Astrocyte (in vitro differentiated cells and primary cell): Measurements from ENCODE around the gene ZFAND6. TPM values are rescaled to one million over a fixed set of nuclear protein-coding genes. Genes with fewer than 3 reads are reported as not detected.

Experiments
- DNase-seq: peaks from one replicate; pipeline ENCODE4 v3.0.0-alpha.2; 2010; ENCODE audit warnings: low read depth
- FAIRE-seq: peaks from 2 replicates; lab custom pipeline; 2011; peaks lifted over from hg19 to GRCh38; lab: Jason Lieb, UNC
- H2AFZ ChIP-seq: 2 replicates; pipeline ENCODE4 v1.6.0; 2012; ENCODE audit warnings: low read depth, low read length, inconsistent platforms
- H3K27ac ChIP-seq: 2 replicates; pipeline ENCODE4 v1.5.1; 2011; ENCODE audit warnings: low read depth, low read length, inconsistent platforms
- H3K27me3 ChIP-seq: 2 replicates; pipeline ENCODE4 v1.6.0; 2011; ENCODE audit warnings: low read length, inconsistent platforms; ENCODE audit not compliant: insufficient read depth
- H3K36me3 ChIP-seq: 2 replicates; pipeline ENCODE4 v1.5.1; 2011; ENCODE audit warnings: low read length, inconsistent platforms; ENCODE audit not compliant: insufficient read depth
- H3K4me1 ChIP-seq: 2 replicates; pipeline ENCODE4 v1.5.1; 2011; ENCODE audit warnings: low read length, inconsistent platforms; ENCODE audit not compliant: insufficient read depth
- H3K4me2 ChIP-seq: 2 replicates; pipeline ENCODE4 v1.6.0; 2012; ENCODE audit warnings: low read length, inconsistent platforms
- H3K4me3 ChIP-seq: 2 replicates; pipeline ENCODE4 v1.5.1; 2011; ENCODE audit warnings: low read depth, mild to moderate bottlenecking, low read length, inconsistent platforms; ENCODE audit not compliant: insufficient read depth
- H3K79me2 ChIP-seq: 2 replicates; pipeline ENCODE4 v1.6.0; 2012; ENCODE audit warnings: mild to moderate bottlenecking, low read length, inconsistent platforms; ENCODE audit not compliant: insufficient read depth
- H3K9ac ChIP-seq: 2 replicates; pipeline ENCODE4 v1.6.0; 2012; ENCODE audit warnings: mild to moderate bottlenecking, low read length, inconsistent platforms
- H3K9me3 ChIP-seq: 2 replicates; pipeline ENCODE4 v1.5.1; 2012; ENCODE audit warnings: low read depth, mild to moderate bottlenecking, low read length, inconsistent platforms; ENCODE audit not compliant: insufficient read depth
- H4K20me1 ChIP-seq: 2 replicates; pipeline ENCODE4 v1.6.0; 2012; ENCODE audit warnings: low read length, inconsistent platforms; ENCODE audit not compliant: insufficient read depth
- H3K27ac Mint-ChIP-seq: one replicate; pipeline ENCODE4 v1.8.0; 2021; ENCODE audit warnings: mild to moderate bottlenecking, mixed read lengths; ENCODE audit not compliant: unreplicated experiment
- H3K27me3 Mint-ChIP-seq: one replicate; pipeline ENCODE4 v1.8.0; 2021; ENCODE audit warnings: low read depth, mixed read lengths; ENCODE audit not compliant: unreplicated experiment
- H3K36me3 Mint-ChIP-seq: one replicate; pipeline ENCODE4 v1.8.0; 2021; ENCODE audit warnings: low read depth, mixed read lengths; ENCODE audit not compliant: unreplicated experiment
- H3K4me1 Mint-ChIP-seq: one replicate; pipeline ENCODE4 v1.8.0; 2021; ENCODE audit warnings: low read depth, mixed read lengths; ENCODE audit not compliant: unreplicated experiment
- H3K4me3 Mint-ChIP-seq: one replicate; pipeline ENCODE4 v1.8.0; 2021; ENCODE audit warnings: mild to moderate bottlenecking, moderate library complexity, mixed read lengths; ENCODE audit not compliant: unreplicated experiment
- H3K9me3 Mint-ChIP-seq: one replicate; pipeline ENCODE4 v1.8.0; 2021; ENCODE audit warnings: mild to moderate bottlenecking, mixed read lengths; ENCODE audit not compliant: unreplicated experiment
- EZH2 ChIP-seq: IDR thresholded peaks from 2 replicates; pipeline ENCODE4 v1.6.1; 2012; ENCODE audit warnings: mild to moderate bottlenecking, low read length, inconsistent platforms; ENCODE audit not compliant: insufficient read depth
- total RNA-seq: library from RNA; stranded (reverse); gene quantifications from 2 replicates; pipeline ENCODE4 v1.2.1, GENCODE V29; 2021
- TF ChIP-seq, protein P1 (sequence below): IDR thresholded peaks from 2 replicates; pipeline ENCODE4 v1.5.1; 2011; ENCODE audit warnings: low read depth, mild to moderate bottlenecking, inconsistent platforms, low read length, moderate library complexity; ENCODE audit not compliant: insufficient read depth

Gene ZFAND6
- total RNA-seq, 1 donor from 2014 or later = 70.0 TPM

DNA sequence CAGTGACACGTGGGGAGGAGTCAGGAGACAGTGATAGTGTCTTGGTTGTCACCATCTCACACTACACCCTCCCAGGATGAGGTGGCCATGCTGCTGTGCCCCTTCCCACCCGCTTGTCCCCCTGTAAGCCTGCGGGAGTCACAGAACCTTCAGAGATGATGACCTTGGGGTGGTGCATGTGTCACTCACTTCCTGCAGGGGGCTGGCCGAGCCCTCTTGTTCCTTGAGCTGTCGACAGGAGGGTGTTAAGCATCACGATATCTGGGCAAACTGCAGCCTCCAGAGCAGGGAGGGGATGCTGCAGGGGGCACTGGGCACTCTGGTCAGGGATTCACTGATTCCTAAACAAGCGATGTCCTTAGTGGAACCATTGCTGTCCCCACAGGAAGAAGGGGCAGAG lies 121.0 kb downstream of the ZFAND6 start:
- Histone ChIP-seq H3K27me3 (no peaks in the 10 kb centered on the region), H3K9me3 (no peaks in the 10 kb centered on the region), H3K9ac (no peak overlapping the region), H2AFZ (no peak overlapping the region), H3K36me3 (peaks cover 8% of the 10 kb centered on the region), H3K4me2 (no peak overlapping the region), H3K79me2 (no peaks in the 10 kb centered on the region), H4K20me1 (no peaks in the 10 kb centered on the region), H3K4me1 (peaks cover 17% of the 10 kb centered on the region), H3K4me3 (no peak overlapping the region), H3K27ac (no peak overlapping the region)
- Mint-ChIP-seq H3K9me3 (peaks cover 5% of the 10 kb centered on the region), H3K27ac (no peak overlapping the region), H3K36me3 (peaks cover 54% of the 10 kb centered on the region), H3K4me3 (no peak overlapping the region), H3K4me1 (peaks cover 8% of the 10 kb centered on the region), H3K27me3 (no peaks in the 10 kb centered on the region)
- FAIRE-seq (no peak), DNase-seq (no peak)
- TF ChIP-seq, protein P1, sequence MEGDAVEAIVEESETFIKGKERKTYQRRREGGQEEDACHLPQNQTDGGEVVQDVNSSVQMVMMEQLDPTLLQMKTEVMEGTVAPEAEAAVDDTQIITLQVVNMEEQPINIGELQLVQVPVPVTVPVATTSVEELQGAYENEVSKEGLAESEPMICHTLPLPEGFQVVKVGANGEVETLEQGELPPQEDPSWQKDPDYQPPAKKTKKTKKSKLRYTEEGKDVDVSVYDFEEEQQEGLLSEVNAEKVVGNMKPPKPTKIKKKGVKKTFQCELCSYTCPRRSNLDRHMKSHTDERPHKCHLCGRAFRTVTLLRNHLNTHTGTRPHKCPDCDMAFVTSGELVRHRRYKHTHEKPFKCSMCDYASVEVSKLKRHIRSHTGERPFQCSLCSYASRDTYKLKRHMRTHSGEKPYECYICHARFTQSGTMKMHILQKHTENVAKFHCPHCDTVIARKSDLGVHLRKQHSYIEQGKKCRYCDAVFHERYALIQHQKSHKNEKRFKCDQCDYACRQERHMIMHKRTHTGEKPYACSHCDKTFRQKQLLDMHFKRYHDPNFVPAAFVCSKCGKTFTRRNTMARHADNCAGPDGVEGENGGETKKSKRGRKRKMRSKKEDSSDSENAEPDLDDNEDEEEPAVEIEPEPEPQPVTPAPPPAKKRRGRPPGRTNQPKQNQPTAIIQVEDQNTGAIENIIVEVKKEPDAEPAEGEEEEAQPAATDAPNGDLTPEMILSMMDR = no peak
- TF ChIP-seq EZH2 = no peak

DNA sequence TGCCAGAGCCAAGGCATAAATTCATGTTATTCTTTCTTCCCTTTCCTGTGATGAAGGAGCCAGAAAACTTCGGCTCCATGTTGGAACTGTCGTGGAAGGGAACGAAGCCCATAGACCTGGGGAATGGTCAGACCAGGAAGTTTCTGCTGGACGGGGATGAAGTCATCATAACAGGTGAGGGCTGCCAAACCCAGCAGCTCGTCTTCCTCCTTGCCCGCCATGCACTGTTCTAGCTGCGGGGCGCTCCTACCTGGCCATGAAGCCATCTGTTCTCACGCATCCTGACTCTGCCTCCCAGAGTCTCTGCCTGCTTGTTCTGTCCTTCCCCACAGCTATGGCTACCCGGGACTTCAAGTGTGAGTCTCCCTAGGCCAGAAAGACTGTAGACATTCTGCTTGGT lies 121.5 kb downstream of the ZFAND6 start:
- Histone ChIP-seq H4K20me1 (no peaks in the 10 kb centered on the region), H3K4me3 (no peak overlapping the region), H3K9me3 (no peaks in the 10 kb centered on the region), H3K79me2 (no peaks in the 10 kb centered on the region), H3K4me1 (peaks cover 17% of the 10 kb centered on the region), H2AFZ (no peak overlapping the region), H3K9ac (no peak overlapping the region), H3K4me2 (no peak overlapping the region), H3K36me3 (peaks cover 8% of the 10 kb centered on the region), H3K27ac (no peak overlapping the region), H3K27me3 (no peaks in the 10 kb centered on the region)
- DNase-seq (no peak), FAIRE-seq (no peak)
- Mint-ChIP-seq H3K4me1 (peaks cover 8% of the 10 kb centered on the region), H3K27me3 (no peaks in the 10 kb centered on the region), H3K9me3 (peaks cover 5% of the 10 kb centered on the region), H3K4me3 (no peak overlapping the region), H3K36me3 (peaks cover 52% of the 10 kb centered on the region), H3K27ac (no peak overlapping the region)
- TF ChIP-seq EZH2 = no peak
- TF ChIP-seq, protein P1 = no peak

DNA sequence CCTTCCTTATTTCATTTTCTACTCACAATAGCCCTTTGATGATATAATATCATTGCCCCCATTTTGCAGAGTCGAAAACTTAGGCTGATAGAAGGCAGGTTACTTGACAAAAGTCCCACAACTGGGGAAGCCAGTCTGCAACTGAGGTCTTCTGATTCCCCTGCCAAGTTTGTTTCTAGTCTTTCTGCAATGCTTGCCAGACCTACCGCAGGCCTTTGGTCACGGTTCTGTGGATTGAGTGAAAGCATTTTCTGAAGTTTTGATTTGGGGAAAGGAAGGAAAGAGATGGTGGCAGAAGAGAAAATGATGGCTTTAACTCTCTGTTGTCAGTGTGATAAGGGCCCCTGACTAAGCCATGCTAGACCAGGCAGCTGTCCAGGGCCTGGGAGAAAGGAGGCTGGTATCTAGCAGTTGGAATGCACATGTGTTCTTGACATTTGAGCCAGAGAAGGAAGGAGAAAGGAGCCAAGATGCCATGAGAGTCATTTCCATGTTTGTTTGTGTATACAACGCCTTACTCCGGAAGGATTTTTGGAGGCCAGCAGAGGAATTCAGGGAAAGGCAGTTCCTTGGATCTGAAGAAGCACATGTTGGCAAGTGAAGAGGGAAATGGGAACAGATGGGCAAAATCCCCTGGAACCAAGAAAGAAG lies 123.3 kb downstream of the ZFAND6 start:
- TF ChIP-seq, protein P1 = no peak
- TF ChIP-seq EZH2 = no peak
- Histone ChIP-seq H3K27me3 (no peaks in the 10 kb centered on the region), H4K20me1 (no peaks in the 10 kb centered on the region), H3K36me3 (peaks cover 6% of the 10 kb centered on the region), H3K4me3 (no peak overlapping the region), H3K9ac (no peak overlapping the region), H3K27ac (peak overlapping the region; percentile 8), H3K4me1 (peaks cover 17% of the 10 kb centered on the region), H3K9me3 (no peaks in the 10 kb centered on the region), H3K79me2 (no peaks in the 10 kb centered on the region), H2AFZ (no peak overlapping the region), H3K4me2 (peak overlapping the region; percentile 33)
- no peak overlapping the region for H3K4me3 Mint-ChIP-seq
- no peak for FAIRE-seq
- H3K27ac Mint-ChIP-seq = no peak overlapping the region
- H3K36me3 Mint-ChIP-seq = peaks cover 56% of the 10 kb centered on the region
- H3K9me3 Mint-ChIP-seq = peaks cover 2% of the 10 kb centered on the region
- H3K4me1 Mint-ChIP-seq = peaks cover 9% of the 10 kb centered on the region
- DNase-seq = peak; percentile 76
- no peaks in the 10 kb centered on the region for H3K27me3 Mint-ChIP-seq
